ENCODE data around the gene DPPA2. TPM values are rescaled to one million over a fixed set of nuclear protein-coding genes. Genes with fewer than 3 reads are reported as not detected.

DPPA2 gene
- total and polyA plus RNA-seq, 2 of the 8 experiments (the other 6 are each of a cell fraction or from before 2014, with no cell fraction given): 7.8 to 12.6 TPM

DNA sequence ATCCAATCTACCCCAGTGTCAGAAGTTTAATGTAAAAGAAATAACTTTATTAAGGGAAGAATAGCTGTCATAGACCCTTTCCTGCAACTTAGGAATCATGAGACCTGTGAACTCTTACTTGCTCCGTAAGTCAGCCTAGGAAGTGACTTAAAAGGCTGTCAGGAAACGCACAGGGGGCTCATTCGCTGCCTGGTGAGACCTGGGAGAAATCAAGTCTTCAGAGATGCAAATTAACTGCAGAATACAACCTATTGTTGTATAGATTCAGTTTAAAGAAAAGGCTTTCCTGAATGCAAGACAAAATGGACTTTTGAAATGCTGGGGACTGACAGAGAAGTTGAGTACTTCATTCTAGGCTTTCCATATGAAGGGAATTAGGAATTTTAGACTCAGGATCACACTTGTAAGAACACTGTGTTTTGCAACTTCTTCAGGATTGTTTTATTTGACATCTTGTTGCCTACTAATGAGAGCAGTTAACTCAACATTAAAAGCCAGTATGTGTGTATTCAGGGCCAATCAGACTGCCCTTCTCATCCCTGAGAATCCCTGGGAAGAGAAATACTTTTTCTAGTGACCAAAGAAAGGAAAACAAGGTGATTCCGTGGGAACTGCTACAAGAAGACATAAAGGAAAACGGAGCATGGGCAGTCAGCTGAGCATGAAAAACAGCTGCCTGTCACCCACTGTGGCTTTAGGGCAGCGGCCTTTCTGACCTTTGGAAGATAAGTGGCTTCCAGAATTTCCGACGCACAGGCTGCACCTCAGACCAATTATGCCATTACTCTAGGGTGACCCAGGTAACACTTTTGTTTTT lies 39.5 kb upstream of the DPPA2 start (continued):
- TF ChIP-seq CHD7 (IDR thresholded peaks at IDR 0.05; ENCODE audit: insufficient replicate concordance, low read length) (peak; percentile 94), CREB1 (IDR thresholded peaks at IDR 0.05) (peak; percentile 39; the same call in 1 of the 2 replicates), NRF1 (IDR thresholded peaks at IDR 0.05; ENCODE audit: low read depth, low read length) (no peak)
